Erythroblast (primary cell): ENCODE data around the gene KLHDC10.

Source experiments
- GATA1 ChIP-seq: IDR thresholded peaks from 2 replicates; pipeline ENCODE4 v1.6.1; 2011; ENCODE audit warnings: low read depth, mild to moderate bottlenecking, control low read depth, low read length, moderate library complexity
- POLR2A ChIP-seq: IDR thresholded peaks from 2 replicates; pipeline ENCODE4 v1.6.1; 2011; ENCODE audit warnings: mild to moderate bottlenecking, low read length

- no peak for TF ChIP-seq POLR2A
- TF ChIP-seq GATA1, result no peak
These were observed 32.6 kb upstream of the KLHDC10 start for GRCh38 chr7:130037703-130038102.
